Liver (tissue), 3 donors: ENCODE measurements around the gene PCNX4.
"Not testable (repeated sequence)": the region's sequence is repeated elsewhere in the genome, so short reads cannot be mapped to it uniquely, and the experiment has no call there.

Experiments used
- CTCF ChIP-seq: fragments of 150-350 bp; IDR thresholded peaks from 2 replicates; pipeline ENCODE4 v1.5.1; 2017; ENCODE audit warnings: improper control_type of control experiment, low read depth, low read length; ENCODE audit not compliant: missing input control
- HNF4A ChIP-seq, 2 donors: conservative IDR thresholded peaks; 2 replicates each; pipeline ENCODE4 v1.6.1; 2016; ENCODE audit warnings: antibody characterized with exemption in 2 of 2, mild to moderate bottlenecking in 2 of 2
- RAD21 ChIP-seq, 2 donors: IDR thresholded peaks; 2 replicates each; pipeline ENCODE4 v1.6.1; 2016; ENCODE audit warnings: antibody characterized with exemption in 2 of 2, mild to moderate bottlenecking in 2 of 2
- SP1 ChIP-seq: IDR thresholded peaks from 2 replicates; pipeline ENCODE4 v1.6.1; 2018; ENCODE audit warnings: antibody characterized with exemption, mild to moderate bottlenecking
- TAF1 ChIP-seq: conservative IDR thresholded peaks from 2 replicates; pipeline ENCODE4 v1.6.1; 2016; ENCODE audit warnings: antibody characterized with exemption, mild to moderate bottlenecking
- YY1 ChIP-seq: IDR thresholded peaks from 2 replicates; pipeline ENCODE4 v1.6.1; 2016; ENCODE audit warnings: antibody characterized with exemption, mild to moderate bottlenecking
- donor health status: healthy.
- donor health status: healthy.

DNA sequence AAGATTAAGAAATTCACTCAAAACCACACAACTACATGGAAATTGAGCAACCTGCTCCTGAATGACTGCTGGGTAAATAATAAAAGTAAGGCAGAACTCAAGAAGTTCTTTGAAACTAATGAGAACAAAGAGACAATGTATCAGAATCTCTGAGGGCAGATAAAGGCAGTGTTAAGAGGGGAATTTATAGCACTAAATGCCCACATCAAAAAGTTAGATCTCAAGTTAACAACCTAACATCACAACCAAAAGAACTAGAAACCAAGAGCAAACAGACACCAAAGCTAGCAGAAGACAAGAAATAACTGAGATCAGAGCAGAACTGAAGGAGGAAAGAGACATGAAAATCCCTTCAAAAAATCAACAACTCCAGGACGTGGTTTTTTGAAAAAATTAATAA, 43.7 kb upstream of the PCNX4 start:
- TF ChIP-seq SP1; CTCF; YY1; HNF4A (conservative IDR thresholded peaks at IDR 0.05); TAF1; RAD21 (IDR thresholded peaks at IDR 0.05): not testable (repeated sequence)
